Natural killer cell (primary cell): ENCODE results near the gene ETFRF1. TPM values are rescaled to one million over a fixed set of nuclear protein-coding genes. Genes with fewer than 3 reads are reported as not detected.

Experiments
- ATAC-seq, 3 donors: fragments of 150-1000 bp in 2 of 3; fragments of 200-7000 bp in 1 of 3; cut with Tn5 transposase; 1 replicate in 1 of 3; 2 replicates in 2 of 3; pipeline ENCODE4 v1.10.0; 2021; ENCODE audit warnings: mild to moderate bottlenecking in 2 of 3, moderate library complexity in 2 of 3
- DNase-seq, 2 donors: peaks; one replicate each; pipeline versions ENCODE4 v3.0.0 to v3.0.0-alpha.2; 2013 to 2021; ENCODE audit warnings: mixed read lengths in 1 of 2
- H3K27ac ChIP-seq: one replicate; pipeline ENCODE4 v1.5.1; 2013; ENCODE audit warnings: mild to moderate bottlenecking, low read length
- H3K27me3 ChIP-seq: one replicate; pipeline ENCODE4 v1.6.1; 2013; ENCODE audit warnings: low read length; ENCODE audit not compliant: control insufficient read depth, insufficient read depth
- H3K36me3 ChIP-seq: one replicate; pipeline ENCODE4 v1.6.1; 2013; ENCODE audit warnings: low read length; ENCODE audit not compliant: control insufficient read depth, insufficient read depth
- H3K4me1 ChIP-seq: one replicate; pipeline ENCODE4 v1.6.1; 2013; ENCODE audit warnings: low read length; ENCODE audit not compliant: control insufficient read depth, insufficient read depth
- H3K4me3 ChIP-seq: one replicate; pipeline ENCODE4 v1.5.1; 2013; ENCODE audit warnings: low read length
- H3K9me3 ChIP-seq: one replicate; pipeline ENCODE4 v1.6.1; 2013; ENCODE audit warnings: low read length; ENCODE audit not compliant: control insufficient read depth, insufficient read depth
- H3K27ac Mint-ChIP-seq, 2 donors: one replicate each; pipeline ENCODE4 v1.8.0; 2022; ENCODE audit warnings: mild to moderate bottlenecking in 2 of 2, mixed read lengths in 2 of 2, moderate library complexity in 1 of 2
- H3K27me3 Mint-ChIP-seq, 2 donors: one replicate each; pipeline ENCODE4 v1.8.0; 2022; ENCODE audit warnings: low read depth in 2 of 2, mixed read lengths in 2 of 2
- H3K36me3 Mint-ChIP-seq: one replicate; pipeline ENCODE4 v1.8.0; 2022; ENCODE audit warnings: mixed read lengths
- H3K4me1 Mint-ChIP-seq, 2 donors: one replicate each; pipeline ENCODE4 v1.8.0; 2022; ENCODE audit warnings: mixed read lengths in 2 of 2
- H3K4me3 Mint-ChIP-seq: one replicate; pipeline ENCODE4 v1.8.0; 2022; ENCODE audit warnings: mild to moderate bottlenecking, moderate library complexity, mixed read lengths
- H3K9me3 Mint-ChIP-seq, 2 donors: one replicate each; pipeline ENCODE4 v1.8.0; 2022; ENCODE audit warnings: mixed read lengths in 2 of 2
- CTCF ChIP-seq: fragments of 200-600 bp; IDR thresholded peaks from one replicate; pipeline ENCODE4 v1.8.0; 2022; ENCODE audit warnings: antibody characterized with exemption
- WGBS: methylation state at CpG from one replicate; pipeline ENCODE4 v1.1.7; 2013; ENCODE audit warnings: missing lambda C conversion rate; ENCODE audit not compliant: insufficient coverage; 5-methylcytosine and 5-hydroxymethylcytosine counted together
- intact Hi-C: fragments of 100-400 bp; cut with micrococcal nuclease; formaldehyde crosslinking; loops from one replicate; pipeline ENCODE4 v1.14.2; 2022
- total RNA-seq, 4 donors: library from RNA; stranded (reverse); fragments of 120-200 nt in 1 of 4; gene quantifications; one replicate each; pipeline versions ENCODE4 v1.2.3 to v1.2.4, GENCODE V29; 2013 to 2022

Gene ETFRF1
- total RNA-seq, 3 donors from 2014 or later (not counting 1 experiment from before 2014, with no cell fraction given) = 17.5 to 42.8 (median 26.1) TPM

GRCh38 chr12:25202137-25202536, 7.1 kb downstream of the ETFRF1 start:
- Mint-ChIP-seq H3K27me3 (no peaks in the 10 kb centered on the region), H3K4me3 (no peak overlapping the region), H3K27ac (peak overlapping the region in 1 of 2 donors; percentile 51), H3K4me1 (peaks cover 5 to 12% of the 10 kb centered on the region in 2 donors), H3K36me3 (no peaks in the 10 kb centered on the region), H3K9me3 (no peaks in the 10 kb centered on the region)
- no peak for ATAC-seq
- H3K27ac ChIP-seq = no peak overlapping the region
- no peak for DNase-seq
- H3K9me3 ChIP-seq = no peaks in the 10 kb centered on the region
- intact Hi-C loops = no loop called here
- TF ChIP-seq CTCF = no peak
- H3K36me3 ChIP-seq = peaks cover 13% of the 10 kb centered on the region
- H3K4me3 ChIP-seq = no peak overlapping the region
- no peaks in the 10 kb centered on the region for H3K27me3 ChIP-seq
- H3K4me1 ChIP-seq = no peaks in the 10 kb centered on the region
- WGBS = 96% methylated on average over 2 of the region's 2 CpGs

- Mint-ChIP-seq H3K4me3 (no peak overlapping the region), H3K36me3 (no peaks in the 10 kb centered on the region), H3K27me3 (no peaks in the 10 kb centered on the region), H3K27ac (peak overlapping the region in 1 of 2 donors; percentile 8), H3K4me1 (peaks cover 0 to under 1% of the 10 kb centered on the region in 2 donors), H3K9me3 (no peaks in the 10 kb centered on the region)
- intact Hi-C loops = no loop called here
- WGBS = 95% methylated on average over 6 of the region's 6 CpGs
- DNase-seq (no peak), ATAC-seq (no peak)
- no peak overlapping the region for H3K27ac ChIP-seq
- H3K27me3 ChIP-seq = no peaks in the 10 kb centered on the region
- peaks cover 40% of the 10 kb centered on the region for H3K36me3 ChIP-seq
- no peaks in the 10 kb centered on the region for H3K9me3 ChIP-seq
- no peak overlapping the region for H3K4me3 ChIP-seq
- no peak for TF ChIP-seq CTCF
- no peaks in the 10 kb centered on the region for H3K4me1 ChIP-seq
These were observed 12.4 kb downstream of the ETFRF1 start for GRCh38 chr12:25207411-25207810.

- Histone ChIP-seq H3K27me3 (no peaks in the 10 kb centered on the region), H3K4me1 (no peaks in the 10 kb centered on the region), H3K4me3 (no peak overlapping the region), H3K36me3 (peaks cover 40% of the 10 kb centered on the region), H3K9me3 (no peaks in the 10 kb centered on the region), H3K27ac (no peak overlapping the region)
- Mint-ChIP-seq H3K27me3 (no peaks in the 10 kb centered on the region), H3K9me3 (no peaks in the 10 kb centered on the region), H3K36me3 (no peaks in the 10 kb centered on the region), H3K4me1 (no peaks in the 10 kb centered on the region), H3K27ac (peak overlapping the region in 1 of 2 donors; percentile 8), H3K4me3 (no peak overlapping the region)
- intact Hi-C loops = no loop called here
- WGBS = no CpG with 5 or more reads among the region's 1 CpG
- no peak for TF ChIP-seq CTCF
- ATAC-seq (no peak), DNase-seq (no peak)
These were observed 12.8 kb downstream of the ETFRF1 start for GRCh38 chr12:25207846-25208245.

- no peak overlapping the region for H3K27ac ChIP-seq
- no peaks in the 10 kb centered on the region for H3K9me3 Mint-ChIP-seq
- H3K4me3 Mint-ChIP-seq = no peak overlapping the region
- DNase-seq (no peak), ATAC-seq (no peak)
- 74% methylated on average over 1 of the region's 1 CpG for WGBS
- no peak for TF ChIP-seq CTCF
- peaks cover 40% of the 10 kb centered on the region for H3K36me3 ChIP-seq
- intact Hi-C loops = no loop called here
- no peaks in the 10 kb centered on the region for H3K4me1 Mint-ChIP-seq
- peaks cover under 1% of the 10 kb centered on the region for H3K36me3 Mint-ChIP-seq
- peak overlapping the region in 1 of 2 donors; percentile 57 for H3K27ac Mint-ChIP-seq
- H3K27me3 Mint-ChIP-seq = no peaks in the 10 kb centered on the region
- no peak overlapping the region for H3K4me3 ChIP-seq
- H3K9me3 ChIP-seq = no peaks in the 10 kb centered on the region
- H3K4me1 ChIP-seq = no peaks in the 10 kb centered on the region
- H3K27me3 ChIP-seq = no peaks in the 10 kb centered on the region
These were observed 13.5 kb downstream of the ETFRF1 start for GRCh38 chr12:25208554-25208953.
